ENCODE measurements around the gene TMEM143. TPM values are rescaled to one million over a fixed set of nuclear protein-coding genes. Genes with fewer than 3 reads are reported as not detected.

Gene TMEM143
- total RNA-seq, 2 donors from 2014 or later, result 6.3 to 18.4 TPM

DNA sequence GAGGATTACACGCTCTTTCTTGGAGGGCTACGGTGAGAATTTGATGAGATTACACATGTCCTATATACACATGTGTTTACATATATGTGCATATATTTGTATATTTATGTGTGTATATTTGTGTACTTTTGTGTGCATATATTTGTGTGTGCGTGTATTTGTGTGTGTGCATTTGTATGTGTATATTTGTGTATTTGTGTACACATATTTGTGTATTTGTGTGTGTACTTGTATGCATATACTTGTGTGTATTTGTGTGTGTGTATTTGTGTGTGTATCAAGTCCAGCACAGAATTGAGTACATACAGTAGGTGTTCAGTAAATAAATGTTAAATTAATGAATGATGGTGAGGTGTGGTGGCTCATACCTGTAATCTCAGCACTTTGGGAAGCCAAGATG lies 1.8 kb downstream of the TMEM143 start:
- Histone ChIP-seq H3K9me3 (no peaks in the 10 kb centered on the region), H3K36me3 (no peaks in the 10 kb centered on the region), H3K27ac (no peak overlapping the region), H3K27me3 (replicated peaks; ENCODE audit: insufficient read depth) (no peaks in the 10 kb centered on the region), H3K4me1 (ENCODE audit: control insufficient read depth in 1 of 2, low read depth in 2 of 2) (peaks cover 0 to 4% of the 10 kb centered on the region in 2 donors), H3K4me3 (no peak overlapping the region)
- ATAC-seq (ENCODE audit: insufficient number of reproducible peaks, low FRiP score, low read depth) (no peak), DNase-seq (ENCODE audit: low spot score) (no peak)
- TF ChIP-seq, protein P1, sequence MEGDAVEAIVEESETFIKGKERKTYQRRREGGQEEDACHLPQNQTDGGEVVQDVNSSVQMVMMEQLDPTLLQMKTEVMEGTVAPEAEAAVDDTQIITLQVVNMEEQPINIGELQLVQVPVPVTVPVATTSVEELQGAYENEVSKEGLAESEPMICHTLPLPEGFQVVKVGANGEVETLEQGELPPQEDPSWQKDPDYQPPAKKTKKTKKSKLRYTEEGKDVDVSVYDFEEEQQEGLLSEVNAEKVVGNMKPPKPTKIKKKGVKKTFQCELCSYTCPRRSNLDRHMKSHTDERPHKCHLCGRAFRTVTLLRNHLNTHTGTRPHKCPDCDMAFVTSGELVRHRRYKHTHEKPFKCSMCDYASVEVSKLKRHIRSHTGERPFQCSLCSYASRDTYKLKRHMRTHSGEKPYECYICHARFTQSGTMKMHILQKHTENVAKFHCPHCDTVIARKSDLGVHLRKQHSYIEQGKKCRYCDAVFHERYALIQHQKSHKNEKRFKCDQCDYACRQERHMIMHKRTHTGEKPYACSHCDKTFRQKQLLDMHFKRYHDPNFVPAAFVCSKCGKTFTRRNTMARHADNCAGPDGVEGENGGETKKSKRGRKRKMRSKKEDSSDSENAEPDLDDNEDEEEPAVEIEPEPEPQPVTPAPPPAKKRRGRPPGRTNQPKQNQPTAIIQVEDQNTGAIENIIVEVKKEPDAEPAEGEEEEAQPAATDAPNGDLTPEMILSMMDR (IDR thresholded peaks at IDR 0.05), result no peak

DNA sequence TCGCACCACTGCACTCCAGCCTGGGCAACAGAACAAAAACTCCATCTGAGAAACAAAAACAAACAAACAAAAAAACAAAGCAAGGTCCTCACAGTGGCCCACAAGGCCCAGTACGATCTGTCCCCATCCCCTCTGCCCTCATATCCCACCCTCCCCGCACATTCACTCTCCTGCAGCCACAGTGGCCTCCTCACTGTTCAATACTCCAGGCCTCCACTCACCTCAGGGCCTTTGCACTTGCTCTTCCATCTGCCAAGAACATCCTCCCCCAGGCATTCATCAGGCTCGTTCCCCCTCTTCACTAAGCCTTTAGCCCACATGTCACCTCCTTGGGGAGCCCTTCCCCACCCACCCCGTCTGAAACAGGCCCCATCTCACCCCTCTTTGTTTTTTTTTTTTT lies 4.6 kb downstream of the TMEM143 start:
- DNase-seq (ENCODE audit: low spot score) (no peak), ATAC-seq (ENCODE audit: insufficient number of reproducible peaks, low FRiP score, low read depth) (no peak)
- Histone ChIP-seq H3K27me3 (replicated peaks; ENCODE audit: insufficient read depth) (no peaks in the 10 kb centered on the region), H3K36me3 (no peaks in the 10 kb centered on the region), H3K4me3 (no peak overlapping the region), H3K9me3 (no peaks in the 10 kb centered on the region), H3K4me1 (ENCODE audit: control insufficient read depth in 1 of 2, low read depth in 2 of 2) (peaks cover 0 to 4% of the 10 kb centered on the region in 2 donors), H3K27ac (no peak overlapping the region)
- TF ChIP-seq, protein P1 (IDR thresholded peaks at IDR 0.05), result no peak

DNA sequence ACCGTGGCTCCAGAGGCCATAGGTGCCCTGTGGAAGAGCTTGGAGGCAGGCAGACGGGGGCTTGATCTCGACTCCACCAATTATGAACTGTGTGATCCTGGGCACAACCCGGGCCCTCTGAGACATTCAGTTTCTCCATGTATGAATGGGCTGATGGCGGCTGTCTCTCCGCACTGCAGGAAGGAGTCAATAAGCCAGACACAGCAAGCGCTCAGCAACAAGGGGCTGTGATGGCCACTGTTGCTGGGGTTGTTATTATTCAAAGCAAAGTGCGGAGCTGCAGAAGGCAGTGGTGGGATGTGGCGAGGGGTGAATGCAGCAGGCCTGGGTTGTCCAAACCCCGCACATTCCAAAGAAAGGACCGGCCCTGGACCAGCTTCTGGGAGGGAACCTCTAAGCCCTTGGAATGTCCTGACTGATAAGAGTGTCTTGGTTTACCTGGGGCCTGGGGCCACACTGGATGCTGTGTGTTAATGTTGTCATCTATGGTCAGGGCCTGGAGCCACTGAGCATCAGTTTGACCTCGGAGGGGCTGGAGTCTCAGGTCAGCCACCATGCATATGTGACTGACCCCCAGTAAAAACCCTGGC lies 8.3 kb downstream of the TMEM143 start:
- no peaks in the 10 kb centered on the region for H3K27me3 ChIP-seq (replicated peaks; ENCODE audit: insufficient read depth)
- TF ChIP-seq, protein P1 (IDR thresholded peaks at IDR 0.05), result no peak
- ATAC-seq (ENCODE audit: insufficient number of reproducible peaks, low FRiP score, low read depth) (no peak), DNase-seq (ENCODE audit: low spot score) (no peak)
- no peaks in the 10 kb centered on the region for H3K4me1 ChIP-seq (ENCODE audit: control insufficient read depth in 1 of 2, low read depth in 2 of 2)
- H3K9me3 ChIP-seq, result no peaks in the 10 kb centered on the region
- no peak overlapping the region for H3K27ac ChIP-seq
- no peak overlapping the region for H3K4me3 ChIP-seq
- no peaks in the 10 kb centered on the region for H3K36me3 ChIP-seq

DNA sequence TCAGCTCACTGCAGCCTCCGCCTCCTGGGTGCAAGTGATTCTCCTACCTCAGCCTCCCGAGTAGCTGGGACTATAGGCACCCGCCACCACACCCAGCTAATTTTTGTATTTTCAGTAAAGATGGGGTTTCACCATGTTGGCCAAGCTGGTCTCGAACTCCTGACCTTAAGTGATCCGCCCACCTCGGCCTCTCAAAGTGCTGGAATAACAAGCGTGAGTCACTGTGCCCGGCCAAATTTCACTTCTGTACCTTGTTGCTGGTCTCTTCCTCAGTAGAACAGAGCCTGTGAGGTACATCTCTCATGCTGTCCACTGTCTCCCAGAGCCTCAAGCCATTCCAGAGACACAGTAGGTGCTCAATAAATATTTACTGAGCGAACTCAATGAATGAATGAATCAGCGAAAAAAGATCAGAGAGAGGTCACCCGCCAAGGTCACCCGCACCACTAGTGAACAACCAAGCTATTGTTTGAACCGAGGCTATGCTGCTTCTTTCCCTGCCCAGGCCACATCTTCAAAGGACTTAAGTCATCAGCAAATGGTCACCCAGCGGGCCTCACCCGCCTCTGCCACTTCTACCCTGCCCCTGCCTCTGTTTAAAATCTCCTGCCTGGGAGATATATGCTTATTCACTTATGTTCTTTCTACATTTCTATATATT lies 9.3 kb downstream of the TMEM143 start:
- H3K36me3 ChIP-seq, result no peaks in the 10 kb centered on the region
- H3K4me1 ChIP-seq (ENCODE audit: control insufficient read depth in 1 of 2, low read depth in 2 of 2), result no peaks in the 10 kb centered on the region

DNA sequence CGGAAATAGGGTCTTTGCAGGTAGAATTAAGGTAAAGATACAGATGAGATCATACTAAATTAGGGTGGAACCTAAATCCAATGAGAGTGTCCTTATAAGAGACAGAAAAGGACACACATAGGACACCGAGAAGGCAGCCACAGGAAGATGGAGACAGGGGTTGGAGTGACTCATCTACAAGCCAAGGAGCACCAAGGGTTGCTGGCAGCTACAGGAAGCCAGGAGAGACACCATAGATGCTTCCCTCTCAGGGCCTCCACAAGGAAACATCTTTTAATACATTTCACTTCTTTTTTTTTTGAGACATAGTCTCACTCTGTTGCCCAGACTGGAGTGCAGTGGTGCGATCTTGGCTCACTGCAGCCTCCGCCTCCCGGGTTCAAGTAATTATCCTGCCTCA lies 10.1 kb downstream of the TMEM143 start:
- TF ChIP-seq, protein P1 (IDR thresholded peaks at IDR 0.05), result no peak
- DNase-seq (ENCODE audit: low spot score), result no peak
- Histone ChIP-seq H3K4me1 (ENCODE audit: control insufficient read depth in 1 of 2, low read depth in 2 of 2) (no peaks in the 10 kb centered on the region), H3K27me3 (replicated peaks; ENCODE audit: insufficient read depth) (no peaks in the 10 kb centered on the region), H3K36me3 (no peaks in the 10 kb centered on the region), H3K9me3 (no peaks in the 10 kb centered on the region), H3K27ac (no peak overlapping the region), H3K4me3 (no peak overlapping the region)
- no peak for ATAC-seq (ENCODE audit: insufficient number of reproducible peaks, low FRiP score, low read depth)

More for the DNA sequence above, 9.3 kb downstream of the TMEM143 start:
- H3K27me3 ChIP-seq (replicated peaks; ENCODE audit: insufficient read depth), result no peaks in the 10 kb centered on the region
- DNase-seq (ENCODE audit: low spot score), result no peak
- H3K27ac ChIP-seq, result no peak overlapping the region
- no peak overlapping the region for H3K4me3 ChIP-seq
- H3K9me3 ChIP-seq, result no peaks in the 10 kb centered on the region
- ATAC-seq (ENCODE audit: insufficient number of reproducible peaks, low FRiP score, low read depth), result no peak
- TF ChIP-seq, protein P1 (IDR thresholded peaks at IDR 0.05), result no peak
